Right lobe of liver (tissue), 6 donors: ENCODE results near the gene ICAM4. TPM values are rescaled to one million over a fixed set of nuclear protein-coding genes. Genes with fewer than 3 reads are reported as not detected.

ENCODE experiments used
- ATAC-seq, 4 donors: fragments of 200-7000 bp; cut with Tn5 transposase; one replicate each; pipeline ENCODE4 v1.9.1; 2020; ENCODE audit warnings: mild to moderate bottlenecking in 4 of 4, moderate library complexity in 4 of 4
- DNase-seq, 3 donors: peaks; one replicate each; pipeline ENCODE4 v3.0.0-alpha.2; 2020
- H3K27ac ChIP-seq, 3 donors: fragments of 200-600 bp; one replicate each; pipeline ENCODE4 v1.8.0; 2022
- H3K27me3 ChIP-seq, 2 donors: fragments of 200-600 bp; one replicate each; pipeline ENCODE4 v1.8.0; 2022
- H3K36me3 ChIP-seq, 4 donors: fragments of 200-600 bp; sonication (generic) in 1 of 4; one replicate each; pipeline versions ENCODE4 v1.5.1 to v1.8.0; 2017 to 2022; ENCODE audit warnings: control low read depth in 1 of 4
- H3K4me1 ChIP-seq, 4 donors: fragments of 200-600 bp; sonication (generic) in 1 of 4; one replicate each; pipeline versions ENCODE4 v1.5.1 to v1.8.0; 2017 to 2022; ENCODE audit warnings: control low read depth in 1 of 4
- H3K4me3 ChIP-seq, 3 donors: fragments of 200-600 bp; one replicate each; pipeline ENCODE4 v1.8.0; 2022
- H3K9me3 ChIP-seq, 4 donors: fragments of 200-600 bp; sonication (generic) in 1 of 4; one replicate each; pipeline versions ENCODE4 v1.5.1 to v1.8.0; 2017 to 2022; ENCODE audit warnings: control low read depth in 1 of 4
- CTCF ChIP-seq, 4 donors: fragments of 200-600 bp in 3 of 4; fragments of 450-650 bp in 1 of 4; IDR thresholded peaks; one replicate each; pipeline versions ENCODE4 v1.5.1 to v1.8.0; 2016 to 2022; ENCODE audit warnings: antibody characterized with exemption in 4 of 4, mild to moderate bottlenecking in 2 of 4
- POLR2A ChIP-seq: fragments of 450-650 bp; IDR thresholded peaks from one replicate; pipeline ENCODE4 v1.6.1; 2017; ENCODE audit warnings: antibody characterized with exemption, mild to moderate bottlenecking
- WGBS: methylation state at CpG from one replicate; pipeline ENCODE4 v1.1.6; 2018; ENCODE audit warnings: low coverage, low lambda C conversion rate; ENCODE audit not compliant: insufficient coverage; ENCODE audit errors: missing lambda C conversion rate; 5-methylcytosine and 5-hydroxymethylcytosine counted together
- intact Hi-C, 2 donors: fragments of 100-400 bp; cut with DNase I; formaldehyde crosslinking; loops; one replicate each; pipeline versions ENCODE4 v1.11.2 to v1.14.1; 2022
- total RNA-seq, 6 experiments: library from RNA; depleted of rRNA in 2 of 6; stranded (reverse); fragments of >200 nt in 2 of 6; fragmentation: NEBNext Ultra II Directional in 3 of 6; extraction: Animal tissue kit (Norgen Biotek cat#: 25700) in 3 of 6; gene quantifications; one replicate each; pipeline versions ENCODE4 v1.1.0 to v1.2.4, GENCODE V29; 2016 to 2023
- donor health status: DM: no; HTN: yes; CAD: no.
- donor health status: DM: no; HTN: no; CAD: no.
- donor health status: DM: no; HTN: no; CAD: no.
- donor health status: DM: no; HTN: yes; CAD: no.
- donor health status: DM: no; HTN: yes; CAD: no.

ICAM4 gene
- total RNA-seq, 6 experiments from 2014 or later, result 0.62 to 1.6 (median 0.80) TPM; not detected in 3

GRCh38 chr19:10262771-10263170, 24.0 kb upstream of the ICAM4 start:
- DNase-seq (no peak), ATAC-seq (no peak)
- Histone ChIP-seq H3K27me3 (no peaks in the 10 kb centered on the region), H3K4me3 (no peak overlapping the region), H3K9me3 (no peaks in the 10 kb centered on the region), H3K27ac (no peak overlapping the region), H3K36me3 (peaks cover 0 to 10% (median 3%) of the 10 kb centered on the region in 4 donors), H3K4me1 (peaks cover 0 to 13% (median 2%) of the 10 kb centered on the region in 4 donors)
- intact Hi-C loops, result no loop called here
- TF ChIP-seq POLR2A, result no peak
- no peak for TF ChIP-seq CTCF (IDR thresholded peaks at IDR 0.05)
- WGBS, result 82% methylated on average over 7 of the region's 7 CpGs

GRCh38 chr19:10266706-10267105, 20.0 kb upstream of the ICAM4 start:
- no peak for TF ChIP-seq POLR2A
- TF ChIP-seq CTCF (IDR thresholded peaks at IDR 0.05), result no peak
- H3K4me3 ChIP-seq, result no peak overlapping the region
- DNase-seq, result no peak
- no peaks in the 10 kb centered on the region for H3K27me3 ChIP-seq
- no peak for ATAC-seq
- no peaks in the 10 kb centered on the region for H3K36me3 ChIP-seq
- intact Hi-C loops, result no loop called here
- peaks cover 0 to 15% (median 3%) of the 10 kb centered on the region in 4 donors for H3K4me1 ChIP-seq
- no peak overlapping the region for H3K27ac ChIP-seq
- H3K9me3 ChIP-seq, result no peaks in the 10 kb centered on the region
- 50% methylated on average over 7 of the region's 7 CpGs for WGBS

GRCh38 chr19:10268071-10268470, 18.7 kb upstream of the ICAM4 start:
- intact Hi-C loops, result no loop called here
- H3K27ac ChIP-seq, result no peak overlapping the region
- TF ChIP-seq CTCF (IDR thresholded peaks at IDR 0.05), result no peak
- no peaks in the 10 kb centered on the region for H3K36me3 ChIP-seq
- H3K27me3 ChIP-seq, result no peaks in the 10 kb centered on the region
- DNase-seq, result peak in 1 of 3 donors; percentile 46
- ATAC-seq, result no peak
- peaks cover 0 to 14% (median 3%) of the 10 kb centered on the region in 4 donors for H3K4me1 ChIP-seq
- 0% methylated on average over 1 of the region's 6 CpGs for WGBS
- no peaks in the 10 kb centered on the region for H3K9me3 ChIP-seq
- no peak overlapping the region for H3K4me3 ChIP-seq

GRCh38 chr19:10269333-10270179, 17.2 kb upstream of the ICAM4 start:
- H3K9me3 ChIP-seq, result no peaks in the 10 kb centered on the region
- peaks cover 0 to 14% (median 3%) of the 10 kb centered on the region in 4 donors for H3K4me1 ChIP-seq
- TF ChIP-seq CTCF (IDR thresholded peaks at IDR 0.05) (peak; percentile 91 to 94 (median 94)), POLR2A (no peak)
- DNase-seq, result peak; percentile 88 to 91 (median 90)
- intact Hi-C loops, result loop anchor here in 1 of 2 donors (5.0 kb wide), 1 partner anchor 123 kb away; no protein-coding TSS in a partner anchor
- H3K27ac ChIP-seq, result peak overlapping the region; percentile 87 to 90 (median 89)
- H3K27me3 ChIP-seq, result no peaks in the 10 kb centered on the region
- WGBS, result 0% methylated on average over 4 of the region's 59 CpGs
- ATAC-seq, result peak; percentile 66 to 78 (median 74)
- H3K4me3 ChIP-seq, result peak overlapping the region; percentile 69 to 74 (median 71)
- peaks cover 0 to 5% (median under 1%) of the 10 kb centered on the region in 4 donors for H3K36me3 ChIP-seq
